Measurements from ENCODE around the gene DLGAP1.

- TF ChIP-seq CREB1 (CRISPR knock-in tag; IDR thresholded peaks at IDR 0.05) = no peak
- no peak for TF ChIP-seq ZNF219 (CRISPR knock-in tag; IDR thresholded peaks at IDR 0.05; ENCODE audit: borderline replicate concordance)
- TF ChIP-seq USF1 (CRISPR knock-in tag; IDR thresholded peaks at IDR 0.05) = no peak
- no peak for TF ChIP-seq PREB (CRISPR knock-in tag; IDR thresholded peaks at IDR 0.05; ENCODE audit: borderline replicate concordance)
- TF ChIP-seq CTCF (IDR thresholded peaks at IDR 0.05) = no peak
- TF ChIP-seq MYBL2 (CRISPR knock-in tag; IDR thresholded peaks at IDR 0.05) = no peak
- no peak for TF ChIP-seq NFE2L1 (CRISPR knock-in tag; IDR thresholded peaks at IDR 0.05)
Measured at GRCh38 chr18:3463051-3463450, 992.1 kb downstream of the DLGAP1 start.

Data from WTC11 (cell line).